Gastroesophageal sphincter (tissue), 3 donors: Measurements from ENCODE around the gene CACNA1D.

Experiments
- CTCF ChIP-seq, 4 experiments: fragments of 200-600 bp in 2 of 4; fragments of 450-650 bp in 2 of 4; sonication (generic) in 1 of 4; IDR thresholded peaks; one replicate each; pipeline ENCODE4 v1.5.1; 2017 to 2019; ENCODE audit warnings: antibody characterized with exemption in 4 of 4, mild to moderate bottlenecking in 2 of 4, moderate library complexity in 2 of 4
- EP300 ChIP-seq: sonication (generic); formaldehyde crosslinking; IDR thresholded peaks from one replicate; pipeline ENCODE4 v1.6.1; 2017; ENCODE audit warnings: antibody characterized with exemption, mild to moderate bottlenecking
- POLR2A ChIP-seq, 2 donors: fragments of 450-650 bp; IDR thresholded peaks; one replicate each; pipeline ENCODE4 v1.6.1; 2017; ENCODE audit warnings: antibody characterized with exemption in 2 of 2, mild to moderate bottlenecking in 2 of 2, moderate library complexity in 1 of 2
- POLR2AphosphoS5 ChIP-seq: sonication (generic); formaldehyde crosslinking; IDR thresholded peaks from one replicate; pipeline ENCODE4 v1.6.1; 2017; ENCODE audit warnings: antibody characterized with exemption

GRCh38 chr3:53672981-53673380 lies 178.6 kb downstream of the CACNA1D start:
- TF ChIP-seq POLR2AphosphoS5: no peak
- no peak for TF ChIP-seq CTCF (IDR thresholded peaks at IDR 0.05)
- TF ChIP-seq EP300: no peak
- TF ChIP-seq POLR2A (IDR thresholded peaks at IDR 0.05): no peak
